ENCODE data around the gene CYP51A1.
"Not testable (repeated sequence)": the region's sequence is repeated elsewhere in the genome, so short reads cannot be mapped to it uniquely, and the experiment has no call there.

Gene CYP51A1

GRCh38 chr7:92121681-92122080 lies 12.6 kb downstream of the CYP51A1 start:
- TF ChIP-seq, protein P1, sequence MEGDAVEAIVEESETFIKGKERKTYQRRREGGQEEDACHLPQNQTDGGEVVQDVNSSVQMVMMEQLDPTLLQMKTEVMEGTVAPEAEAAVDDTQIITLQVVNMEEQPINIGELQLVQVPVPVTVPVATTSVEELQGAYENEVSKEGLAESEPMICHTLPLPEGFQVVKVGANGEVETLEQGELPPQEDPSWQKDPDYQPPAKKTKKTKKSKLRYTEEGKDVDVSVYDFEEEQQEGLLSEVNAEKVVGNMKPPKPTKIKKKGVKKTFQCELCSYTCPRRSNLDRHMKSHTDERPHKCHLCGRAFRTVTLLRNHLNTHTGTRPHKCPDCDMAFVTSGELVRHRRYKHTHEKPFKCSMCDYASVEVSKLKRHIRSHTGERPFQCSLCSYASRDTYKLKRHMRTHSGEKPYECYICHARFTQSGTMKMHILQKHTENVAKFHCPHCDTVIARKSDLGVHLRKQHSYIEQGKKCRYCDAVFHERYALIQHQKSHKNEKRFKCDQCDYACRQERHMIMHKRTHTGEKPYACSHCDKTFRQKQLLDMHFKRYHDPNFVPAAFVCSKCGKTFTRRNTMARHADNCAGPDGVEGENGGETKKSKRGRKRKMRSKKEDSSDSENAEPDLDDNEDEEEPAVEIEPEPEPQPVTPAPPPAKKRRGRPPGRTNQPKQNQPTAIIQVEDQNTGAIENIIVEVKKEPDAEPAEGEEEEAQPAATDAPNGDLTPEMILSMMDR (IDR thresholded peaks at IDR 0.05; ENCODE audit: borderline replicate concordance, control extremely low read depth, extremely low read depth, insufficient read depth, missing control alignments): no peak
- DNase-seq (ENCODE audit: low spot score): no peak
- in situ Hi-C loops (cut with MboI; ENCODE audit: low sequenced_read_pairs, unreplicated experiment): no loop called here

DNA sequence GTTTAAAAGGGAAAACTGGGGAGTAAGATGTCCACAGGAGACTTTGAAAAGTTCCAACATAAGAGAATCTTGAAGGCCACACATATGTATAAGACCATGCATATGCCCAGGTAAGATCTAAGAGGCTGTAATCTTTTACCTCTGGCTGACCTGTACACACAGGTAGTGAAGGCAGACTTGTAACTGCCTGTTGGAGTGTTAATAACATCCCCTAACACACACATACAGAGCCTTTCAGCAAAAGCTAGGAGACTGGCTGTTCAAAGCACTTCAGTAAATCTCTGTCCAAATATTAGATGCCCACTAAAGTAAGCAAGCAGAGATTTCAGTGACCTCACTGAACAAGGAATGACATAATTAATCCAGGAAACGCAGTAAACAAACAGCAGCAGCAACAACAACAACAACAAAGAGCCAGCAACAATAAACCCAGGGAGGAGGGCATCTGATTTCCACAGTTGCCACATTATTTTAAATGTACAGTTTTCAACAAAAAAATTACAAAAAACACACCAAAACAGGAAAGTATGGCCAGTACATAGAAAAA lies 15.0 kb downstream of the CYP51A1 start:
- TF ChIP-seq, protein P1 (IDR thresholded peaks at IDR 0.05; ENCODE audit: borderline replicate concordance, control extremely low read depth, extremely low read depth, insufficient read depth, missing control alignments): no peak
- DNase-seq (ENCODE audit: low spot score): no peak
- in situ Hi-C loops (cut with MboI; ENCODE audit: low sequenced_read_pairs, unreplicated experiment): no loop called here

DNA sequence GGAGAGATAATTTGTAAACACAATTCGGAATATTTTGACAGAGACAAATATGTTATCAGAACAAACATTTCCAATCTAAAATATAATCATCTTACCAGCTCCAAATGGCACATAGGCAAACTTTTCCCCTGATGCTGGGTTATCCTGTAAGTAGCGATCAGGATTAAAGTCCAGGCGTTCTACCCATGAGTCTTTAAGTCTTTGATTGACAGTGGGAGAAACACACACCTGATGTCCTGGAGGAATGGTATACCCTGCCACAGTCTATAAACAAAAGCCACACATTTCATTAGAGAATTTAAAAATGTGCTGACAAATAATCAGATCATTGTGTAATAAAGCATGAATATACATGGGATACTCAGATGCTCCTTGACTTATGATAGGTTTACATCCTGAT lies 17.3 kb downstream of the CYP51A1 start:
- in situ Hi-C loops (cut with MboI; ENCODE audit: low sequenced_read_pairs, unreplicated experiment): no loop called here

GRCh38 chr7:92115821-92116220 lies 18.5 kb downstream of the CYP51A1 start:
- TF ChIP-seq, protein P1 (IDR thresholded peaks at IDR 0.05; ENCODE audit: borderline replicate concordance, control extremely low read depth, extremely low read depth, insufficient read depth, missing control alignments): no peak
- in situ Hi-C loops (cut with MboI; ENCODE audit: low sequenced_read_pairs, unreplicated experiment): no loop called here
- no peak for DNase-seq (ENCODE audit: low spot score)

More for the DNA sequence above, 17.3 kb downstream of the CYP51A1 start:
- TF ChIP-seq, protein P1 (IDR thresholded peaks at IDR 0.05; ENCODE audit: borderline replicate concordance, control extremely low read depth, extremely low read depth, insufficient read depth, missing control alignments): no peak
- DNase-seq (ENCODE audit: low spot score): no peak

GRCh38 chr7:92110857-92111256 lies 23.4 kb downstream of the CYP51A1 start:
- in situ Hi-C loops (cut with MboI; ENCODE audit: low sequenced_read_pairs, unreplicated experiment): no loop called here
- no peak for DNase-seq (ENCODE audit: low spot score)
- TF ChIP-seq, protein P1 (IDR thresholded peaks at IDR 0.05; ENCODE audit: borderline replicate concordance, control extremely low read depth, extremely low read depth, insufficient read depth, missing control alignments): no peak

DNA sequence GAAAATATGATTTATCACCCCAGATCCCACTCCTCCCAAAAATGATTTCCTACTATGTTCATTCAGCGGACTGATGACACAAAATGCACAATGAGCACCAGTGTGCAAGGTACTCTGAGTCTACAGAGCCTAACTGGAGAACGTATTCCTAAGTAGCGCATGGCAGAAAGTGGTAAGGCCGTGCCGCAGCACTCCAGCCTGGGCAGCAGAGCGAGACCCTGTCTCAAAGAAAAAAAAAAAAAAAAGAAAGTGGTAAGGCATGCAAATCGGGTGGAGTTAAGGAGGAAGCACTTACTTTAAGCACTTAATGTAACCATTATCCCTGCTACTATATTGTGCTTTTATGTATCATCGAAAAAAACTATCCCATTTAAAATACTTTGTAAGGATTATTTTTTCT lies 25.5 kb downstream of the CYP51A1 start:
- DNase-seq (ENCODE audit: low spot score): no peak
- TF ChIP-seq, protein P1 (IDR thresholded peaks at IDR 0.05; ENCODE audit: borderline replicate concordance, control extremely low read depth, extremely low read depth, insufficient read depth, missing control alignments): no peak
- in situ Hi-C loops (cut with MboI; ENCODE audit: low sequenced_read_pairs, unreplicated experiment): no loop called here

- DNase-seq (ENCODE audit: low spot score); in situ Hi-C loops (cut with MboI; ENCODE audit: low sequenced_read_pairs, unreplicated experiment): not testable (repeated sequence)
These were observed 31.4 kb downstream of the CYP51A1 start for GRCh38 chr7:92102862-92103261.

All from GM13976 (cell line).